Stimulated activated CD8-positive, alpha-beta memory T cell treated with anti-CD3 and anti-CD28 coated beads, Interleukin-15, amount 100 ng/mL, for 24 hours (primary cell): ENCODE measurements around the gene SMAD3.
"Not testable (repeated sequence)": the region's sequence is repeated elsewhere in the genome, so short reads cannot be mapped to it uniquely, and the experiment has no call there.

ENCODE experiments used
- DNase-seq: peaks from one replicate; pipeline ENCODE4 v3.0.0-alpha.2; 2020; ENCODE audit warnings: low read depth

The SMAD3 gene

DNA sequence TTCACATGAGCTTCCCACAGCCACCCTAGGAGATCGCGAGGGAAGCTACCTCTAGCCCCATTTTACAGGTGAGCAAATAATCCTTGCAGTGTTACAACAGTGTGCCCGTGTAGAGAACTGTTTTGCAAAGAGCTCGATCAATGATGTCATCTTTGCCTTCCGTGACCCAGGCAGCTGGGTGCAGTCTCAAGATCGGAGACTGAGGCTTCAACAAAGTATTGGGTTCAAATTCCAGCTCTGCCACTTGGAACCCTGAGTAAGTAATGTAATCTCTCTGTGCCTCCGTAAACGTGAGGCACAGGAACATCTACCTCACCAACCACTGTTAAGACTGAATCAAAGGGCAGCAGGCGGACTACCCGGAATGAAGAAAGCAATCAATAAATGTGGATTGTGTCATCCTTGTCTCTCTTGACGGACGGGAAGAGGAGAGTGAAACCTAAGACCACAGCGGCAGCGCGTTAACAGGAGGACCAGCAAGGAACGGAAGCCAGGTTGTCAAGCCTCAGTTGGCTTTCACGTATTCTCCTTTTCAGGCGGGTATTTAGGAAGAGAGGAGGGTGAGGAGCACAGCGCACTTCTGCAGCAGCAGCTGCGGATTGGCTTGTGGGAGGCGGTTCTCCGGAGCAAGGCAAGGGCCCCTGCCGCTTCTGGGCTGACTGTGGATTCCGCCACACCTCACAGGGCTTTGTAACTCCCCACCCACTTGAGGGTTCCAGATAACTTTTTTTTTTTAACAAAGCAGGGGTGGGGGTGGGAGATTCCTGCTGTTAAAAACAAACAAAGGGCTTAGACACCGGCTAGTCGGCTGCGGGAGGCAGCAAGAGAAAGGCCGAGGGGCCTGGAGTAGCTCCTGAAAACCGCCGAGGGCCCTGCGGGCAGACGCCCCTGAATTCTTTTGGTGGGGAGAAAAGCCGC is 1.5 kb upstream of the SMAD3 start:
- DNase-seq, result no peak

GRCh38 chr15:67064607-67065530 is 533 bp upstream of the SMAD3 start:
- DNase-seq, result no peak

- DNase-seq, result no peak
Observed at GRCh38 chr15:67066041-67066958, 898 bp downstream of the SMAD3 start.

DNA sequence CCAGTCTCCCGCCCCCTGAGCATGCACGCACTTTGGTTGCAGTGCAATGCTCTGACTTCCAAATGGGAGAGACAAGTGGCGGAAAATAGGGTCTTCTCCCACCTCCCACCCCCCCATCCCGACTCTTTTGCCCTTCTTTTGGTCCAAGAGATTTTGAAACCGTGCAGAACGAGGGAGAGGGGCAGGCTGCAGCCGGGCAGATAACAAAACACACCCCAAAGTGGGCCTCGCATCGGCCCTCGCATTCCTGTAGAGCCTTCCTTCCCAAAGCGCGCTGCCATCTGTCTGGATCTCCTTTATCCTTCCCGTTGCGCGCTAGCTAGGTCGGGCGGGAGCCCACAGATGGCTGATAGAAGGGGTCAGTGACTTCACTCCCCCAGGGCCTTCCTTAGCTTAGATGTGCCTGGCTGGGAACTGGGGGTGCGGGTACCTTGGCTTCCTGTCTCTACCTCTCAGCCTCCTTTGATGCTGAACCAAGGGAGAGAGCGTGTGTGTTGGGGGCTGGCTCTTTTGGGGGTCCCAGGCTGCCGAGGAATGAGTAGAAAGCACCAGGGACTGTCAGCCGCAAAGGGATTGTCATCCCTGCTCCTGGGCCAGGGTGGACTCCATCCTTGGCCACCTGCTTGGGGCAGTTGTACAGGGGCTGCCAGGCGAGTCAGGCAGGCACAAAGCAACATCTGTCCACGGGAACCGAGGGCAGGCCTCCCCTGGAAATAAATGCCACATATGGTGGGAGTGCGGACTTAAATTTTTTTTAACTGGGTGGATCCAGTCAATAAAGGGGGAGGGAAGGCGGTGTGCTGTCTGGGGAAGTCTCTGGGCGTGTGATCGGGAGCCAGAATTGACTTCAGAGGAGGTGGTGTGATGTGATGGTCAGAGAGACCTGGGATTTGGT is 1.8 kb downstream of the SMAD3 start:
- DNase-seq, result no peak

DNA sequence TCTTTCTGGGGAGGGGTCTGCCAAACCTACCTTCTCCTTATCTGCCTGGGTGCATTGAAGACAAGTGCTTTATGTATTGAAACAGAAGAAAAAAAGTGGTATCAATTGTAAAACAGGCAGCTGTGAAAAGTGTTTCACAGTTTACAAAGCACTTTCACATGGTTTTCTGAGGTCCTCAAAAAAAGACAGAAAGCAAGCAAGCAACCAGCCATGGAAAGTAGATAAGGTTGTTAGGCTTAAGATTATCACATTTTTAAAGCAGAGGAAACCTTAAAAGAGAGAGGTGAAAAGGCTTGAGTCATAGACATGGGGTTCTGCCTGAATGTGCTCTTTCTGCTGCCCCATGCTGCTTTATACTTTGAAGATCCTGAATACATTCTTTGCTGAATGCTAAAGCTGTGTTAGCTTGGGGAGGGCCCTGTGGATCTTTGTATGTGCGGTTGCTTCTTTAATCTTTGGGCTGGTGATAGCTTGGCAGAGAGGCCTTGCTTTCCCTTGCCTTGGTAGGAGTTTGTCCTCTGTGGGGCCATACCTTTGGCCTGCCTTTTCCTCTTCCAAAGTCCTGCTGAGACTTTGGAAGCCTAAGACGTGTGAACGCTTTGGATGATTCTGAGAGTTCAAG is 2.6 kb downstream of the SMAD3 start:
- DNase-seq, result no peak

- DNase-seq, result no peak
Observed at GRCh38 chr15:67068710-67069400, 3.5 kb downstream of the SMAD3 start.

GRCh38 chr15:67070150-67070549 is 4.7 kb downstream of the SMAD3 start:
- no peak for DNase-seq

DNA sequence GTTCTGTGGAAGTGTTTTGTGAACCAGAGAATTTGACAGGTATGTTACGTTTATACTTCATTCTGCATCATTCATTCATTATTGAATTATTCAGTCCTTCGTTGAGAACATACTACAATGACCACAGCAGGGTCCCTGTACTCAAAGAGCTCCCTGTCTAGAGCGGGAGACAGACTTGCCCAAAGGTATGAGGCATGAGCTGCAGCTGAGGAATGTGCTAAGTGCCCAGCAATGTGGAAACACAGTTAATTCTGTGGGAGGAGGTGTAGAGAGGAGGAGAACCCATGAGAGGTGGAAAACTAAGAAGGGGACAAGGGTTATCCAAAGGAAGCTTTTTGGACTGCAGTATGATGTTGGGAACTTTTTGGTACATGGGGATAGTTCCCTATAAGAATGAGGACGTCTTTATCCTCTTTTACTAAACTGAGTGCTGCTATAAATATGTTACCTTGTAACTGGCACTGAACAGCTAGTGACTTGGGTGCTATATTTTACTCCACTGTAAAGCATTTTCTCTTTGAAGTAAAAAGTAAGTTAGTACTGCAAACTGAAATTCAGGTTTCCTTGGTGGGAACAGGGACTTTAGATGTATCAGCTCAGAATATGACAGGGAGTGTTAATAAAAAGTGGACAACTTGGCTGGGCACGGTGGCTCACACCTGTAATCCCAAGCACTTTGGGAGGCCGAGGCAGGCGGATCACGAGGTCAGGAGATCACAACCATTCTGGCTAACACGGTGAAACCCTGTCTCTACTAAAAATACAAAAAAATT is 5.7 kb downstream of the SMAD3 start:
- no peak for DNase-seq

DNA sequence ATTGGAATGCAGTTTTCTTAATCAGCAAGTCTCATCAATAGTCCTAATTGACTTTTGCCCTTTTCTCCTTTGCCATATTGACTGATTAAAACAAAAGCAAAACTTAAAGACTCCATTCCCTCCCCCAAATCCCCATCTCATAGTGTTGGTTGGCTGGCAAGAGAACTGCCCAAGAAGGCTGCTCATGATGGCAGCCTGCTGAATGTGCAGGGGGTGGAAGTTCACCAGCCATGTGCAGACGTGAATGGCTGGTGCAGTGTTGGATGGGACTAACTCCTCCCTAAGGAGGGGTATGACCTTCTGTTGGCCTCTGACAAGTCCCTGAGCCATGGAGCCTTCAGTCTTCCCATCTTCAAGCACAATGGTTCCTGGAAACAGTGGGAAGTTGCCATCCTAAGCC is 7.0 kb downstream of the SMAD3 start:
- no peak for DNase-seq

- no peak for DNase-seq
Observed at GRCh38 chr15:67072958-67073357, 7.6 kb downstream of the SMAD3 start.

GRCh38 chr15:67074886-67075229 is 9.5 kb downstream of the SMAD3 start:
- DNase-seq, result no peak

DNA sequence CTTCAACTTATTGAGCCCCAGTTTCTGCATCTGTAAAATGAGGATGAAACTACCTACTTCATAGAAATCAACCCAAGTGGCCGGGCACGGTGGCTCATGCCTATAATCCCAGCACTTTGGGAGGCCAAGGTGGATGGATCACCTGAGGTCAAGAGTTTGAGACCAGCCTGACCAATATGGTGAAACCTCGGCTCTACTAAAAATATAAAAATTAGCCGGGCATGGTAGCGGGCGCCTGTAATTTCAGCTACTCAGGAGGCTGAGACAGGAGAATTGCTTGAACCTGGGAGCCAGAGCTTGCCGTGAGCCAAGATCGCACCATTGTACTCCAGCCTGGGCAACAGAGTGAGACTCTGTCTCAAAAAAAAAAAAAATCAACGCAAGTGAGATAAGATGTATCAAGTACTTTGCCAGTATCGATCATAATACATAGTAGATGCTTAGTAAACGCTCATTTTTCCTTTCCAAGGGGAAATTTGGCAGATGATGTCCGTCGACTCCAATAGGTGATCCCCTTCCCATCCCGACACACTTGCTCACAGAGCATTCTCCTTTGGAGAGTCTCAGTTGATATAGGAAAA is 10.2 kb downstream of the SMAD3 start:
- not testable (repeated sequence) for DNase-seq

GRCh38 chr15:67076147-67076843 is 10.9 kb downstream of the SMAD3 start:
- DNase-seq, result no peak

GRCh38 chr15:67077641-67078215 is 12.3 kb downstream of the SMAD3 start:
- DNase-seq, result no peak

GRCh38 chr15:67079361-67079760 is 14.0 kb downstream of the SMAD3 start:
- DNase-seq, result no peak

DNA sequence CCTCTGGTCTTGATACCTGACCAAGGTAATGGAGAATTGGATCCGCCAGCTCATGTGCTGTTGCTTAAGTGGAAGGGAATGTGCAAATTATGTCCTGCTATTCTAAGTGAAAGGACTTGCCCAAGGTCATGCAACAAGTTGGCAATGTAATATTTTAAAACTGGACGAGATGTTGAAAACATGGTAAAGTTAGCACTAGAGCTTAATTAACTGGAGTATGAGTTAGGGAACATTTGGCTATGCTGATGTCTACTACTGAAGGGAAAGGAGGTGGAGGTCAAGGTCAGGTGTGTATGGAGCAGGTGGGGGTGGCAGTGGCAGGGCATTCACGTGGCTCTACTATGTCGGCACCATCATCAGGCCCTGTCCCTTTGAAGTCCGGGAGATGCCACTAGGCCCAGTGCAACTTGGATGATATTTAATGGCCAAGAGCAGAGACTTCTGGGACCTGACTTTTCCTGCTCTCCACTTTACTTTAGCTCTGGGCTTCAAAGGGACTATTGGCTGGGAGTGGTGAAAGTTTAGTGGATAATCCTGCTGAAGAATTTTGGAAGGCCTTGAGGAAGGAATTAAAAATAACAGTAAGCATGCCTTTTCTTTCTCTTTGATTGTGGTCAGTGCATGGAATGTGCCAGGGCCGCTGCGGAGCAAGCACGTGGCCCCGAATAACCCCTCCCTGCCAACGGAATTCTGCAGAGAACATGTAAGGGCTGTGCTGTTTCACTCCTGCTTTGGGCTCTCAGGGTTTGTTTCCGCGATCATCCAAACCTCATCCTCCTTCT is 14.9 kb downstream of the SMAD3 start:
- no peak for DNase-seq

- DNase-seq, result no peak
Observed at GRCh38 chr15:67080900-67081431, 15.6 kb downstream of the SMAD3 start.
